CD4-positive, alpha-beta T cell treated with Interleukin-12 subunit alpha and Interleukin-12 subunit beta, for 1 hour (primary cell): ENCODE measurements around the gene RPLP2.

Source experiments
- DNase-seq: peaks from one replicate; pipeline ENCODE4 v3.0.0-alpha.2; 2020

RPLP2 gene

GRCh38 chr11:808427-809286 lies 1.1 kb upstream of the RPLP2 start:
- DNase-seq: peak; percentile 62

- DNase-seq: no peak
Measured at GRCh38 chr11:810040-810567, 337 bp downstream of the RPLP2 start.

- no peak for DNase-seq
Measured at GRCh38 chr11:811446-812245, 1.9 kb downstream of the RPLP2 start.

- no peak for DNase-seq
Measured at GRCh38 chr11:812390-812789, 2.6 kb downstream of the RPLP2 start.

- DNase-seq: no peak
Measured at GRCh38 chr11:813072-813455, 3.3 kb downstream of the RPLP2 start.

GRCh38 chr11:813456-814096 lies 3.8 kb downstream of the RPLP2 start:
- DNase-seq: no peak

GRCh38 chr11:815675-816432 lies 6.1 kb downstream of the RPLP2 start:
- DNase-seq: no peak

- no peak for DNase-seq
Measured at GRCh38 chr11:816433-816779, 6.6 kb downstream of the RPLP2 start.

- no peak for DNase-seq
Measured at GRCh38 chr11:818396-819128, 8.8 kb downstream of the RPLP2 start, which contains the start of gene PNPLA2. Gene PNPLA2 (plus strand): TSS chr11:818914. CDS start chr11:819719, 805 bp downstream.

- DNase-seq: peak; percentile 93
Measured at GRCh38 chr11:819129-819931, 9.6 kb downstream of the RPLP2 start.

- peak; percentile 95 for DNase-seq
Measured at GRCh38 chr11:819943-820649, 10.3 kb downstream of the RPLP2 start.

GRCh38 chr11:820655-821511 lies 11.1 kb downstream of the RPLP2 start:
- no peak for DNase-seq

GRCh38 chr11:821512-822371 lies 12.0 kb downstream of the RPLP2 start:
- no peak for DNase-seq

- DNase-seq: no peak
Measured at GRCh38 chr11:823441-824291, 13.9 kb downstream of the RPLP2 start.

GRCh38 chr11:824292-824880 lies 14.6 kb downstream of the RPLP2 start:
- DNase-seq: no peak

- no peak for DNase-seq
Measured at GRCh38 chr11:824942-825341, 15.2 kb downstream of the RPLP2 start.
